Neutrophil (primary cell): ENCODE results near the gene ZNF277.

Source experiments
- H3K27ac ChIP-seq: fragments of 200-600 bp; sonication (generic); 2 replicates; pipeline ENCODE4 v1.5.1; 2016; ENCODE audit warnings: mild to moderate bottlenecking, moderate library complexity
- H3K27me3 ChIP-seq: fragments of 200-600 bp; sonication (generic); 2 replicates; pipeline ENCODE4 v1.6.0; 2016; ENCODE audit warnings: mild to moderate bottlenecking
- H3K36me3 ChIP-seq: fragments of 200-600 bp; sonication (generic); 2 replicates; pipeline ENCODE4 v1.5.1; 2017
- H3K4me1 ChIP-seq, 2 experiments: fragments of 200-600 bp in 1 of 2; sonication (generic) in 1 of 2; 1 replicate in 1 of 2; 2 replicates in 1 of 2; pipeline versions ENCODE4 v1.5.1 to v1.6.1; 2013 to 2016; ENCODE audit warnings: low read depth in 1 of 2, low read length in 1 of 2, mild to moderate bottlenecking in 1 of 2, moderate library complexity in 1 of 2; ENCODE audit not compliant: control insufficient read depth in 1 of 2, insufficient read depth in 1 of 2
- H3K4me3 ChIP-seq, 2 experiments: fragments of 200-600 bp in 1 of 2; sonication (generic) in 1 of 2; 1 replicate in 1 of 2; 2 replicates in 1 of 2; pipeline ENCODE4 v1.5.1; 2013 to 2016; ENCODE audit warnings: low read depth in 1 of 2, low read length in 1 of 2, mild to moderate bottlenecking in 1 of 2, moderate library complexity in 1 of 2
- H3K9me3 ChIP-seq: fragments of 200-600 bp; sonication (generic); 2 replicates; pipeline ENCODE4 v1.5.1; 2016
- TF ChIP-seq, protein P1 (sequence below): fragments of 200-600 bp; sonication (generic); IDR thresholded peaks from 2 replicates; pipeline ENCODE4 v1.5.1; 2016; ENCODE audit warnings: antibody characterized with exemption

The ZNF277 gene

DNA sequence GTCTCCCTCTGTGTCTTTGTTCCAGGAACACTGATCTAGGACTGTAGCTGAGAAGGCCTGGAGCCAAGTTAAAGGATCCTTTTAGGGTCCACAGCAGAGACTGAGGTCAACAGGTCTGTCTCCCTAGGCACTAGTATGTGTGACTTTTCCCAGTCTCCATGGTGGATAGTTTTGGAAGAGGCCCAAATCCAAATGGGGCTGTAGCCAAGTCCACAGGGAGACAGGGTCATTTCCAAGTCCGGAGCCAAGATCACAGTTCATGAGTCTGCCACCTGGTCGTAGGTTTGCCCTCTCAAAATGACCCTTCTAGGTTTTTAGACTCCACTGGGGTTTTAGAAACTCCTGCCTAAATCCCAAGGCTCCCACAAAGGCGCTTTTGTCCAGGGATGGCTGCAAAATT lies 16.8 kb downstream of the ZNF277 start:
- H3K27ac ChIP-seq, result no peak overlapping the region
- TF ChIP-seq, protein P1, sequence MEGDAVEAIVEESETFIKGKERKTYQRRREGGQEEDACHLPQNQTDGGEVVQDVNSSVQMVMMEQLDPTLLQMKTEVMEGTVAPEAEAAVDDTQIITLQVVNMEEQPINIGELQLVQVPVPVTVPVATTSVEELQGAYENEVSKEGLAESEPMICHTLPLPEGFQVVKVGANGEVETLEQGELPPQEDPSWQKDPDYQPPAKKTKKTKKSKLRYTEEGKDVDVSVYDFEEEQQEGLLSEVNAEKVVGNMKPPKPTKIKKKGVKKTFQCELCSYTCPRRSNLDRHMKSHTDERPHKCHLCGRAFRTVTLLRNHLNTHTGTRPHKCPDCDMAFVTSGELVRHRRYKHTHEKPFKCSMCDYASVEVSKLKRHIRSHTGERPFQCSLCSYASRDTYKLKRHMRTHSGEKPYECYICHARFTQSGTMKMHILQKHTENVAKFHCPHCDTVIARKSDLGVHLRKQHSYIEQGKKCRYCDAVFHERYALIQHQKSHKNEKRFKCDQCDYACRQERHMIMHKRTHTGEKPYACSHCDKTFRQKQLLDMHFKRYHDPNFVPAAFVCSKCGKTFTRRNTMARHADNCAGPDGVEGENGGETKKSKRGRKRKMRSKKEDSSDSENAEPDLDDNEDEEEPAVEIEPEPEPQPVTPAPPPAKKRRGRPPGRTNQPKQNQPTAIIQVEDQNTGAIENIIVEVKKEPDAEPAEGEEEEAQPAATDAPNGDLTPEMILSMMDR, result no peak

DNA sequence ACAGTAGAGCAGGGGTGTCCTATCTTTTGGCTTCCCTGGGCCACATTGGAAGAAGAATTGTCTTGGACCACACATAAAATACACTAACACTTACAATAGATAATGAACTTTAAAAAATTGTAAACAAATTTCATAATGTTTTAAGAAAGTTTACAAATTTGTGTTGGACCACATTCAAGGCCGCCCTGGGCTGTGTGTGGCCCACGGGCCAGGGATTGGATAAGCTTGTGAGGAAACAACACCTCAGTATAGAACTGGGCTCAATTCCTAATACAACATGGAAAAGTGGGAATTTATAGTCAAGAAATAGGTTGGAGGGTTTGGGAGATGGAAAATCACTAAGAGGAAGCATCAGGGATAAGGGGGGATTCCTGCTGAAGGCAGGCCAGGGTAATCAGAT lies 17.7 kb downstream of the ZNF277 start:
- Histone ChIP-seq H3K4me1 (no peaks in the 10 kb centered on the region), H3K27me3 (no peaks in the 10 kb centered on the region), H3K36me3 (no peaks in the 10 kb centered on the region), H3K27ac (no peak overlapping the region), H3K4me3 (no peak overlapping the region), H3K9me3 (no peaks in the 10 kb centered on the region)
- TF ChIP-seq, protein P1, result no peak

More for the DNA sequence above, 16.8 kb downstream of the ZNF277 start:
- no peak overlapping the region for H3K4me3 ChIP-seq
- no peaks in the 10 kb centered on the region for H3K4me1 ChIP-seq
- no peaks in the 10 kb centered on the region for H3K9me3 ChIP-seq
- no peaks in the 10 kb centered on the region for H3K36me3 ChIP-seq
- no peaks in the 10 kb centered on the region for H3K27me3 ChIP-seq

DNA sequence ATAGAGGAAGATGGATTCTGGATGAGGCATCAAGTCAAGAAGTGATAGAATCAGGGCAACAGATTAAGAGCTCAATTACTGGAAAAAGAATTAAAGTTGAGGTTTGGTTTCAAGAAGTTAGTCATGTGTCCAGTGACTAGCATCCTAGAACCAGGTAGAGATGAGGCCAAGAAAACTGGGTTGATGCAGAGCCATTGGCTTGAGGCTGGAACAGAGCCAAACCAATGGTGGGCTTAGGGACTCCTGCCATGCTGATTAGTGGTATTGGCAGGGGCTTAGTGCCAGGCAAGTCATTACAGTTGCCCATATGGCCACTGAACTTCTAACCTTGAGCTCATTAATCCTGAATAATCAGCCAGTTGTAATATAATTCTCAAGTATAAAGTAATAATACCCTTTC lies 18.5 kb downstream of the ZNF277 start:
- no peaks in the 10 kb centered on the region for H3K27me3 ChIP-seq
- H3K4me1 ChIP-seq, result no peaks in the 10 kb centered on the region
- H3K4me3 ChIP-seq, result no peak overlapping the region
- TF ChIP-seq, protein P1, result no peak
- no peaks in the 10 kb centered on the region for H3K36me3 ChIP-seq
- no peak overlapping the region for H3K27ac ChIP-seq
- no peaks in the 10 kb centered on the region for H3K9me3 ChIP-seq

DNA sequence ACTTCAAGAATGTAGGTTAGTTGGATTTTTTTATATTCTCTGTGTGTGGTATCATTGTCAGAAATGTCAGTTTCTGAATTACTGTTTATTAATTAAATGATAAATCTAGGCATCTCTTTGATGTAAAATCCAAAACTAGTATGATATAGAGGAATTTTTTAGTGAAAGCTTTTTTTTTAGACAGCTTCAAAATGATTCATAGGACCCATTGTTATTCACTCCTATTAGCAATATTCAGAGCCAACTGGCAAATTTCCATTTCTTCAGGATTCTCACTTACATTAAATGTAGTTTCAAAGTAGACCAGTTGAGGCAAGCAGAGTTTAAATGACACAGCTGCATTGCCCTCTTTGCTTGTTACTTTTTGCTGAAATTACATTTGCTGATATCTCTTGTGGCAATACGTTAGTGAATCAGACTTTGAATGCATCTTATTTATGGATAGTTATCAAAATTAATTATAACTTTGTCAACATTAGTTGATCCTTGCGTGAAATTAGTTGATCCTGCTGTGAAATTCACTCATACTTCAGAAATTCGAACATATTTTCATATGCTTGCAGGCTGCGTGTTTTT lies 20.3 kb downstream of the ZNF277 start:
- TF ChIP-seq, protein P1, result no peak
- H3K4me3 ChIP-seq, result no peak overlapping the region

DNA sequence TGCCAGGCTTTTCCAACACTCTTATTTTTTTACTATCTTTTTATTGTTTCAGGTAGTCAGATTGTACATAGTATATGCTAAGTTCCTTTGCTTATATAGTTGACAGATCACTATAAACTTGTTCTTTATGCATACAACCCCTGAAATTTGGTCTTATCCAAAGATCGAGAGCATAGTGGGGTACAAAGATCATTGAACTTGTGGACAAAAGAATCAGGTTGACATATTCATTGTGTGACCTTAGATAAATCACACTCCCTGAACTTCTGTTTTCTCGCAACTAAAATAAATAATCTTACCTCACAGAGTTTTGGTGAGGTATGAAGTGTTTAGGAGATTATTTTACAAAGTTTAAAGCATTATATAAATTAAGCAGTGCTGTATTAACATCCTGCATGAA lies 22.1 kb downstream of the ZNF277 start:
- Histone ChIP-seq H3K9me3 (no peaks in the 10 kb centered on the region), H3K27me3 (no peaks in the 10 kb centered on the region), H3K4me3 (no peak overlapping the region), H3K36me3 (no peaks in the 10 kb centered on the region), H3K4me1 (no peaks in the 10 kb centered on the region), H3K27ac (no peak overlapping the region)
- TF ChIP-seq, protein P1, result no peak

More for the DNA sequence above, 20.3 kb downstream of the ZNF277 start:
- Histone ChIP-seq H3K27ac (no peak overlapping the region), H3K27me3 (no peaks in the 10 kb centered on the region), H3K36me3 (no peaks in the 10 kb centered on the region), H3K9me3 (no peaks in the 10 kb centered on the region), H3K4me1 (no peaks in the 10 kb centered on the region)
